ENCODE data around the gene GRK4.

DNA sequence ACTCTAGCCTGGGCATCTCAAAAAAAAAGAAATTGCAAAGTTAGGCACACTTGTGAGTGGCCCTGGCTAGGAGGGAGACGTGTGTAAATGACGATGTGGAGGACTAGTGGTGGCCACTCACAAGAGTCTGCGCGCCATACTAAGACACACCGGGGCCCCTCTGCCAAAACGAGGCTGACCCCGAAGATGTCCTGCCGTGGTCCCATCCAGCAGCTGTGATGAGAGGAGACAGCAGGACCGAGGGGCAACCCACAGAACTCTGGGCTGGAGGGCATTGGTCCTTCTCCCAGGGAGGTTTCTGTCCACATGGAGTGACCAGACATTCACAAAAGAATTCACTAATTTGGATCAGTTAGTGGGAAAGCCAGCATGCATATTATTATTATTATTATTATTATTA lies 47.6 kb upstream of the GRK4 start:
- TF ChIP-seq, protein P1, sequence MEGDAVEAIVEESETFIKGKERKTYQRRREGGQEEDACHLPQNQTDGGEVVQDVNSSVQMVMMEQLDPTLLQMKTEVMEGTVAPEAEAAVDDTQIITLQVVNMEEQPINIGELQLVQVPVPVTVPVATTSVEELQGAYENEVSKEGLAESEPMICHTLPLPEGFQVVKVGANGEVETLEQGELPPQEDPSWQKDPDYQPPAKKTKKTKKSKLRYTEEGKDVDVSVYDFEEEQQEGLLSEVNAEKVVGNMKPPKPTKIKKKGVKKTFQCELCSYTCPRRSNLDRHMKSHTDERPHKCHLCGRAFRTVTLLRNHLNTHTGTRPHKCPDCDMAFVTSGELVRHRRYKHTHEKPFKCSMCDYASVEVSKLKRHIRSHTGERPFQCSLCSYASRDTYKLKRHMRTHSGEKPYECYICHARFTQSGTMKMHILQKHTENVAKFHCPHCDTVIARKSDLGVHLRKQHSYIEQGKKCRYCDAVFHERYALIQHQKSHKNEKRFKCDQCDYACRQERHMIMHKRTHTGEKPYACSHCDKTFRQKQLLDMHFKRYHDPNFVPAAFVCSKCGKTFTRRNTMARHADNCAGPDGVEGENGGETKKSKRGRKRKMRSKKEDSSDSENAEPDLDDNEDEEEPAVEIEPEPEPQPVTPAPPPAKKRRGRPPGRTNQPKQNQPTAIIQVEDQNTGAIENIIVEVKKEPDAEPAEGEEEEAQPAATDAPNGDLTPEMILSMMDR (IDR thresholded peaks at IDR 0.05): no peak
- TF ChIP-seq EP300 (IDR thresholded peaks at IDR 0.05) (no peak), POLR2A (IDR thresholded peaks at IDR 0.05) (no peak), POLR2AphosphoS5 (IDR thresholded peaks at IDR 0.05) (no peak)

Data from upper lobe of left lung (tissue), 4 donors.